H1 (cell line): ENCODE data around the gene CCIN. TPM values are rescaled to one million over a fixed set of nuclear protein-coding genes. Genes with fewer than 3 reads are reported as not detected.

Source experiments
- CTCF ChIP-seq, 3 experiments: IDR thresholded peaks; 1 replicate in 2 of 3; 2 replicates in 1 of 3; pipeline versions ENCODE4 v1.5.1 to v1.6.1; 2011; ENCODE audit warnings: low read length in 3 of 3, mild to moderate bottlenecking in 3 of 3, inconsistent platforms in 2 of 3, low read depth in 1 of 3, moderate library complexity in 1 of 3; ENCODE audit not compliant: insufficient read depth in 1 of 3; ENCODE audit errors: control extremely low read depth in 1 of 3
- polyA plus RNA-seq, 7 experiments: library from polyadenylated mRNA; depleted of rRNA in 3 of 7; stranded (reverse) in 5 of 7; unstranded in 2 of 7; fragments of >200 nt in 5 of 7; fragments of 200-250 nt in 2 of 7; gene quantifications; 1 replicate in 5 of 7; 2 replicates in 1 of 7; 4 replicates in 1 of 7; pipeline versions ENCODE4 v1.2.1 to v1.2.3, GENCODE V29; 2011 to 2013; ENCODE audit warnings: missing spikeins in 2 of 7, mixed read lengths in 2 of 7
- total RNA-seq: library from RNA; stranded (reverse); fragmentation: NEBNext Ultra II Directional; extraction: Animal tissue kit (Norgen Biotek cat#: 25700); gene quantifications from 2 replicates; pipeline ENCODE4 v1.2.1, GENCODE V29; 2021

CCIN gene
- total and polyA plus RNA-seq, 2 of the 8 experiments (the other 6 are each of a cell fraction or from before 2014, with no cell fraction given) = 0.19 to 0.21 TPM

GRCh38 chr9:36141288-36141687, 27.9 kb upstream of the CCIN start (continued):
- peak; percentile 49 to 54 (median 53) for TF ChIP-seq CTCF (IDR thresholded peaks at IDR 0.05; ENCODE audit: control extremely low read depth in 1 of 3, insufficient read depth in 1 of 3, low read depth in 1 of 3, low read length in 3 of 3)
